ENCODE results near the gene GCFC2. TPM values are rescaled to one million over a fixed set of nuclear protein-coding genes. Genes with fewer than 3 reads are reported as not detected.

Gene GCFC2
- total RNA-seq, 4 donors from 2014 or later, result 14.9 to 37.7 (median 18.7) TPM

DNA sequence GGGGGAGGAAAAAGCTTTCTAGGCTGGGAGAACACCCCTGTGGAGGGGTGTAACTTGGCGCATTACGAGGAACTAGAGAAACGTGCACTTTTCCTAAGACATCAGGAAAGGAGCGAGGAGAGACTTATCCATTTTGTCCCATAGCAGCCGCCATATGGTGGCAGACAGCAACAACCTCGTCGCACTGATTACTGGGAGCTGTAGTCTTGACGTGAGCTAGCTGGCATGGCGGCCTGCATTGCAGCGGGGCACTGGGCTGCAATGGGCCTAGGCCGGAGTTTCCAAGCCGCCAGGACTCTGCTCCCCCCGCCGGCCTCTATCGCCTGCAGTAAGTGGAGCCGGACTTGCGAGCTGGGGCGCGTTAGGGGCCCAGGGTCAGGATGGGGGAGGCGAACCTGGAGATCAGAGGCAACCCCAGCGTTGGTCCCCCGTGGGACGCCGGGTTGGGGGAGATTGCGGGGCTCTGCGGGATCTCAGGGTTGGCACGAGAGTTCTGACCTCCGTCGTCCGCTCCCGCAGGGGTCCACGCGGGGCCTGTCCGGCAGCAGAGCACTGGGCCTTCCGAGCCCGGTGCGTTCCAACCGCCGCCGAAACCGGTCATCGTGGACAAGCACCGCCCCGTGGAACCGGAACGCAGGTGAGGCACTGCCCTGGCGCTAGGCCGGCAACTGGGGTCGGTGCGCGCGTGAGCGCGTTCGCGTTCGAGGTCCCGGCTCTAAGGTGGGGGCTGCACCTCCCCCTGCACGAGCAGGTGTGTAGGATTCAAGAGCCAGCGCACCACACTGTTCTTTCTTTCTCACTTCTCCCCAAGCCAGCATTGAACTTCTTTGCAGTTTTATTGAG, 63.9 kb downstream of the GCFC2 start, which contains the start of gene MRPL19:
Gene MRPL19 (plus strand): TSS at position 201 of the 843 bp plus-strand sequence. CDS start 25 bp downstream, at position 226.
- Histone ChIP-seq H3K27me3 (no peaks in the 10 kb centered on the region), H3K4me1 (peaks cover 16% of the 10 kb centered on the region), H3K9me3 (no peaks in the 10 kb centered on the region), H3K36me3 (peaks cover 19% of the 10 kb centered on the region), H3K4me3 (peak within 1 kb of the TSS; percentile 87), H3K27ac (peak within 1 kb of the TSS; percentile 75)
- TF ChIP-seq, protein P1, sequence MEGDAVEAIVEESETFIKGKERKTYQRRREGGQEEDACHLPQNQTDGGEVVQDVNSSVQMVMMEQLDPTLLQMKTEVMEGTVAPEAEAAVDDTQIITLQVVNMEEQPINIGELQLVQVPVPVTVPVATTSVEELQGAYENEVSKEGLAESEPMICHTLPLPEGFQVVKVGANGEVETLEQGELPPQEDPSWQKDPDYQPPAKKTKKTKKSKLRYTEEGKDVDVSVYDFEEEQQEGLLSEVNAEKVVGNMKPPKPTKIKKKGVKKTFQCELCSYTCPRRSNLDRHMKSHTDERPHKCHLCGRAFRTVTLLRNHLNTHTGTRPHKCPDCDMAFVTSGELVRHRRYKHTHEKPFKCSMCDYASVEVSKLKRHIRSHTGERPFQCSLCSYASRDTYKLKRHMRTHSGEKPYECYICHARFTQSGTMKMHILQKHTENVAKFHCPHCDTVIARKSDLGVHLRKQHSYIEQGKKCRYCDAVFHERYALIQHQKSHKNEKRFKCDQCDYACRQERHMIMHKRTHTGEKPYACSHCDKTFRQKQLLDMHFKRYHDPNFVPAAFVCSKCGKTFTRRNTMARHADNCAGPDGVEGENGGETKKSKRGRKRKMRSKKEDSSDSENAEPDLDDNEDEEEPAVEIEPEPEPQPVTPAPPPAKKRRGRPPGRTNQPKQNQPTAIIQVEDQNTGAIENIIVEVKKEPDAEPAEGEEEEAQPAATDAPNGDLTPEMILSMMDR (IDR thresholded peaks at IDR 0.05), result no peak
- TF ChIP-seq POLR2AphosphoS5 (IDR thresholded peaks at IDR 0.05), result peak in 1 of 3 donors; percentile 59
- DNase-seq (ENCODE audit: low spot score in 2 of 2), result peak; percentile 85 to 88
- WGBS, result 0% methylated on average over 37 of the region's 60 CpGs

DNA sequence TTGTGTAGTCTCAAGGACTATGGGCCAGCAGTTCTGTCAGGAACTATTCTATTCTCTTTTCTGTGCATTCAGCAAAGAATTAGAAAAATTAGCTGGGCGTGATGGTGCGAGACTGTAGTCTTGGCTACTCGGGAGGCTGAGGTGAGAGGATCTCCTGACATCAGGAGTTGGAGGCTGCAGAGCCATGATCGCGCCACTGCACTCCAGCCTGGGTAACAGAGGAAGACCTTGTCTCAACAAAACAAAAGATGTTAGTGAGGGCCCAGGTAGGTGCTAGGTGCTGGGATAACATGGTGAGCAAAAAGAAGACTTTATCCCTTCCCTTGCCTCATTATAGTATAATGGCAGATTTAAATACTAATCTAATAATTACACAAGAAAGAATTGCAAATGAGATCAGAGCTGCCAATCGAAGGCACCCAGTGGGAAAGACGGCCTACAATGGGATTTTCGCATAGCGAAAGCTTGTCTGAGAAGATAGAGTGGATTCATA, 64.6 kb downstream of the GCFC2 start:
- H3K27ac ChIP-seq, result no peak overlapping the region
- no peaks in the 10 kb centered on the region for H3K9me3 ChIP-seq
- H3K36me3 ChIP-seq, result peaks cover 12% of the 10 kb centered on the region
- peak overlapping the region; percentile 87 for H3K4me3 ChIP-seq
- TF ChIP-seq, protein P1 (IDR thresholded peaks at IDR 0.05), result no peak
- TF ChIP-seq POLR2A (IDR thresholded peaks at IDR 0.05), result no peak
- TF ChIP-seq EP300 (IDR thresholded peaks at IDR 0.05), result no peak
- TF ChIP-seq POLR2AphosphoS5 (IDR thresholded peaks at IDR 0.05), result no peak
- 76% methylated on average over 9 of the region's 9 CpGs for WGBS
- no peaks in the 10 kb centered on the region for H3K27me3 ChIP-seq
- DNase-seq (ENCODE audit: low spot score in 2 of 2), result no peak
- H3K4me1 ChIP-seq, result peaks cover 20% of the 10 kb centered on the region

DNA sequence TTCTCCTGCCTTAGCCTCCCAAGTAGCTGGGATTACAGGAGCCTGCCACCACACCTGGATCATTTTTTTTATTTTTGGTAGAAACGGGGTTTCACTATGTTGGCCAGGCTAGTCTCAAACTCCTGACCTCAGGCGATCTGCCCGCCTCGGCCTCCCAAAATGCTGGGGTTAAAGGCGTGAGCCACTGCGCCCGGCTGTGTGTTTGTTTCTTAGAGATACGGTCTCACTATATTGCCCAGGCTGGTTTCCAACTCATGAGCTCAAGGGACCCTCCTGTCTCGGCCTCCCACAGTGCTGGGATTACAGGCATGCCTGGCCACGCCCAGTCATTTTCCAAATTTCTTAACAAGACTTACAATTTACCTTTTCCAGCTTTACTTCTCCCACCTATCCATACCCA, 65.1 kb downstream of the GCFC2 start:
- Histone ChIP-seq H3K4me3 (no peak overlapping the region), H3K36me3 (peaks cover 7% of the 10 kb centered on the region), H3K4me1 (peaks cover 25% of the 10 kb centered on the region), H3K27ac (no peak overlapping the region), H3K27me3 (no peaks in the 10 kb centered on the region), H3K9me3 (no peaks in the 10 kb centered on the region)
- 90% methylated on average over 10 of the region's 10 CpGs for WGBS
- no peak for DNase-seq (ENCODE audit: low spot score in 2 of 2)
- no peak for TF ChIP-seq POLR2A (IDR thresholded peaks at IDR 0.05)
- no peak for TF ChIP-seq POLR2AphosphoS5 (IDR thresholded peaks at IDR 0.05)
- TF ChIP-seq EP300 (IDR thresholded peaks at IDR 0.05), result no peak
- TF ChIP-seq, protein P1 (IDR thresholded peaks at IDR 0.05), result no peak

DNA sequence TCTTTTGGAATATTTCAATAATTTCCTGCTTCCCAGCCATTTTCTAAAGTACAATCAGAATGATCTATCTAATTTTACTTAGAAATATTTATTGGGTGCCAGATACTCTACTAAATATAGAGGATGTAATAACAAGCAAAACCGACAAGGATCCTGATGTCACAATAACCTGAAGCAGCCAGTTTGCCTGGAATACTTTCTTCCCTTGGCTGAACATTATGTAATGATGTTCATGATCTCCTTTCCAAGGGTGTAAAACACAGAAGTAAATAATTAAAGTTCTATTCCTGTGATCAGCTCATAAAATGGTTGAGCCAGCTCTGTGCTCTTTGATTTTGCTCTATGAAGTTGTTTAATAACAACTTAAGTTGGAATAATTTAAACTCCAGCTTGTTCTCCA, 66.7 kb downstream of the GCFC2 start:
- no peaks in the 10 kb centered on the region for H3K9me3 ChIP-seq
- DNase-seq (ENCODE audit: low spot score in 2 of 2), result no peak
- no peak overlapping the region for H3K27ac ChIP-seq
- no peaks in the 10 kb centered on the region for H3K27me3 ChIP-seq
- no peak overlapping the region for H3K4me3 ChIP-seq
- H3K4me1 ChIP-seq, result peaks cover 24% of the 10 kb centered on the region
- TF ChIP-seq POLR2AphosphoS5 (IDR thresholded peaks at IDR 0.05) (no peak), EP300 (IDR thresholded peaks at IDR 0.05) (no peak), POLR2A (IDR thresholded peaks at IDR 0.05) (no peak)
- TF ChIP-seq, protein P1 (IDR thresholded peaks at IDR 0.05), result no peak
- 38% methylated on average over 1 of the region's 1 CpG for WGBS
- no peaks in the 10 kb centered on the region for H3K36me3 ChIP-seq

DNA sequence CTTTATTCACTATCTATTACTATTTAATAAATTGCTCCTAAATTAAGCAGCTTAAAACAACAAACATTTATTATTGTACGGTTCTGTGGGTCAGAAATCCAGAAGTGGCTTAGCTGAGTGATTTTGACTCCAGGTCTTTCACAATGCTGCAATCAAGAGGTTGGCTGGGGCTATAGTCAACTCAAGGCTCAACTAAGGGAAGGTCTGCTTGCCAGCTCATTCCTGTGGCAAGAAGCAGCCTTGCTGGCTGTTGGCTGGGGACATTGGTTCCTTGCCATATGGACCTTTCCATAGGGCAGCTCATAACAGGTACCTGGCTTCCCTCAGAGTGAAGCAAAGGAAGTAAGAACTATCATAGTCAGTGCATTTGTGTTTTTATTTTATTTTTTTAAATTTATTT, 69.1 kb downstream of the GCFC2 start:
- Histone ChIP-seq H3K27ac (no peak overlapping the region), H3K9me3 (no peaks in the 10 kb centered on the region), H3K36me3 (no peaks in the 10 kb centered on the region), H3K4me3 (no peak overlapping the region), H3K4me1 (peaks cover 9% of the 10 kb centered on the region), H3K27me3 (no peaks in the 10 kb centered on the region)
- 70% methylated on average over 1 of the region's 1 CpG for WGBS
- DNase-seq (ENCODE audit: low spot score in 2 of 2), result no peak
- TF ChIP-seq POLR2A (IDR thresholded peaks at IDR 0.05) (no peak), EP300 (IDR thresholded peaks at IDR 0.05) (no peak), POLR2AphosphoS5 (IDR thresholded peaks at IDR 0.05) (no peak)
- TF ChIP-seq, protein P1 (IDR thresholded peaks at IDR 0.05), result no peak

Data from suprapubic skin (tissue), 4 donors.